GM19043 (cell line): ENCODE results near the gene ERMARD.

Experiments
- ATAC-seq: cut with Tn5 transposase; IDR thresholded peaks from one replicate; pipeline ENCODE4 v1.9.1; 2021; ENCODE audit warnings: low read depth; ENCODE audit not compliant: unreplicated experiment

The ERMARD gene

DNA sequence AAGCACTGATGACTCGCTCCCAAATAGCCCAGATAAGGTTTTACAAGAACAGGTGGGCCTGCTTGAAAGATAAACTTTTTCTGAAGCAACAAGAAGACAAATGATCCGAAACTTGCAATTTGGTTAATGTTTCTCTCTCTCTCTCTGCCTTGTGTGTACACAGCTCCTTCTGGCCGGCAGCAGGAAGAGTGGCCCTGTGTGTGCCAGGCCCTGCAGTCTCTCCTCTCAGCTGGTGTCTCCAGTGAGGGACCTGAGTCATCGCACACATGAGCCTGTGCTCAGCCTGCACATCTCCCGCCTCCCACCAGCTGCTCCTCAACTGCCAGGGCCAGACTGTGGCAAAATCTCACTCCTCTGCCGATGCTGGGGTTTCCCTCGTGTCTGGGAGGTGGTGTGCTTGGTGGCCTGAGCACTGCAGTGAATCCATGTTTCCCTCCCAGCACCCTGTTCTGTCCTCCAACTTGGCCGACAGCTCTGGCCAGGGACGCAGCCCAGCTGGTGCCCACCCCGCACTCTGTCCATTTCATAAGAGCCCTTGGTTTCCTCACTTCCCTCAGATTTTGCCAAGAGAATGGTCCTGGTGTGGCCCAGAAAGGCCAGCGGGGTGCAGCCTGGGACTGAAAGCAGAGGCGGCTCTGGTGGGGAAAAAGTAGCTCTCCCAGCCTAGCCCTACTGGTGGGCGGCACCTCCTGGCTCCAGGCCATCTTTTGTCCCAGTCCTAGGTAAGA lies 49.4 kb downstream of the ERMARD start:
- peak; percentile 44 for ATAC-seq

DNA sequence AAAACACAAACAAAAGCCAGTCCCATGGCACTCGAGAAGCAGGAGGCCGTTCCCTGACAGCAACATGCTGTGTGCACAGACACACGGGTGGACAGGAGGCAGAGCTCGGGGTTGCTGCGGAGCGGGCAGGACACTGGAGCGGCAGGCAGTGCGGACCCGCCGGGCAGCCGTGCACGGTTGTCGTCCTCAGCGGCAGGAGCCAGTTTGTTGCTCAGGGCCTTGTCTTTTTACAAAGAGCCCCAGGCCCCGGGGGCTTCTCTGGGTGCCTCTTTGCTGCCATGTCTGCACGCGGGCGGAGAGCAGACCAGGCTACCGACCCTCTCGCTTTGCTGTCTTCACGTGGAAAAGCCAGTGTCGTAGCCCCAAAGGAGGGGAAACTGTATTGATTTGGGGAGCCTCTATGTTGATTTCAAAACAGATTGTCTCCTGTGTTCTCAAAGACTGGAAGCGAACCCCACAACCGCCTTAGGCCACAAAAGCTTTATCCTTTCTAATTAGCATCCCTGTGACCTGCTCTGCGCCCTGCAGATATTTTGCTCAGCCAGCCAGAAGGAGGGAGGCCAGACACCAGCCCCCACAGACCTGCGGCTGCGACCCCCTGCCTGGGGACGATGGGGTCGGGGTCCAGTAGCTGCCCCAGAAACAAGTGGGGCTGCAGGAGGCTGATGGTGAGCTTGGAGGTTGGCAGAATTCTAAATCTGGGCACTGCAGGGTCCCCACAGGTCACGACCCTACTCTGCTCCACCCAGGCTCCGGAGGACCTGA lies 50.2 kb downstream of the ERMARD start:
- no peak for ATAC-seq

DNA sequence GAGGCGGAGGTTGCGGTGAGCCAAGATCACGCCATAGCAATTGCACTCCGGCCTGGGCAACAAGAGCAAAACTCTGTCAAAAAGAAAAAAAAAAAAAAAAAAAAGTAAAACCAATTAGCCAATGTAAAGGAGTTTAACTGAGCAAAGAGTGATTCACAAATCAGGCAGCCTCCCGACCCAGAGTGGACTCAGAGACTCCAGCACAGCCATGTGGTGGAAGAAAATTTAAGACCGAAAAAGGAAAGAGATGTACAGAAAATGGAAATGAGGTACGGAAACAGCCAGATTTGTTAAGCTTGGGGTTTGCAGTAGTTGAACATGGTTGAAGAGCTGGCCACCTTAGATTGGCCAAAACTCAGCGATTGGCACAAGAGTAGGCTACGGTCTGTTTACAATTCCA lies 51.4 kb downstream of the ERMARD start:
- ATAC-seq, result no peak

DNA sequence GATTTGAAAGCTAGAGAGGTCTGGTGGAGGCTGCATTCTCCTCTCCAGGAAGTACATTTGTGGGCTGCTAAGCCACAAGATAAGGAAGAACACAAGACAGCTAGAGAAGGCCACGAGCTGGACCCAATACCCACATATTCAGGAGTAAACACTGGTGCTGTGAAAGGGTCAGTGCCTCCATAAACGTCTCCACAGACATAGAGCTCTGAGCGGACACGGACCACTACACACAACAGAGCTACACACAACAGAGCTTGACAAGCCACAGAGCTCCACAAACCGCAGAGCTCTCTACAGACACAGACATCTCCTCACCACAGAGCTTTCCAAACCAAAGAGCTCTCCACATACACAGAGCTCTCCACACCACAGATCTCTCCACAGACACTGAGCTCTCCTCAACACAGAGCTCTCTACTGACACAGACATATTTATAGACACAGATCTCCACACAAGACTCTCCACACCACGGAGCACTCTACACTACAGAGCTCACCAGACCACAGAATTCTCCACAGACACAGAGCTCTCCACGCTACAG lies 51.9 kb downstream of the ERMARD start:
- ATAC-seq, result no peak

DNA sequence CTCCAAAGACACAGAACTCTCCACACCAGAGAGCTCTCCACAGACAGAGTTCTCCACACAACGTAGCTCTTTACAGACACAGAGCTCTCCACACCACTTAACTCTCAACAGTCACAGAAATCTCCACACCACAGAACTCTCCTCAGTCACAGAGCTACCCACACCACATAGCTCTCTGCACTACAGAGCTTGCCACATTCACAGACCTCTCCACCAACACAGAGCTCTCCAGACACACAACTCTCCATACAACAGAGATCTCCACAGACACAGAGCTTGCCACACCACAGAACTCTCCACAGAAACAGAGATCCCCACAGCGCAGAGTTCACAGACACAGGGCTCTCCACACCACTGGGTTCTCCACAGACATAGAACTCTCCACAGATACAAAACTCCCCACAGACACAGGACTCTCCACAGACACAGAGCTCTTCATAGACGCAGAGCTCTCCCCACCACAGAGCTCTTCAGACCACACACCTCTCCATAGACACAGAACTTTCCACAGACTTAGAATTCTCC lies 52.5 kb downstream of the ERMARD start:
- ATAC-seq, result no peak

DNA sequence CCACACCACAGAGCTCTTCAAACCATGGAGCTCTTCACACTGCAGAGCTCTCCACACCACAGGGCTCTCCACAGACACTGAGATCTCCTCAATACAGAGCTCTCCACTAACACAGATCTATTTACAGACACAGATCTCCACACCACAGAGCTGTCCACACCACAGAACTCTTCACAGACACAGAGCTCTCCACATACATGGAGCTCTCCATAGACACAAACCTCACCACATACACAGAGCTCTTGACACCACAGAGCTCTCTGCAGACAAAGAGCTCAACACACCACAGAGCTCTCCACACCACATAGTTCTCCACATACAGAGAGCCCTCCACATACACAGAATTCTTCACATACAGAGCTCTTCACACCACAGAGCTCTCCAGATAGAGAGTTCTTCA lies 53.0 kb downstream of the ERMARD start:
- ATAC-seq, result no peak

DNA sequence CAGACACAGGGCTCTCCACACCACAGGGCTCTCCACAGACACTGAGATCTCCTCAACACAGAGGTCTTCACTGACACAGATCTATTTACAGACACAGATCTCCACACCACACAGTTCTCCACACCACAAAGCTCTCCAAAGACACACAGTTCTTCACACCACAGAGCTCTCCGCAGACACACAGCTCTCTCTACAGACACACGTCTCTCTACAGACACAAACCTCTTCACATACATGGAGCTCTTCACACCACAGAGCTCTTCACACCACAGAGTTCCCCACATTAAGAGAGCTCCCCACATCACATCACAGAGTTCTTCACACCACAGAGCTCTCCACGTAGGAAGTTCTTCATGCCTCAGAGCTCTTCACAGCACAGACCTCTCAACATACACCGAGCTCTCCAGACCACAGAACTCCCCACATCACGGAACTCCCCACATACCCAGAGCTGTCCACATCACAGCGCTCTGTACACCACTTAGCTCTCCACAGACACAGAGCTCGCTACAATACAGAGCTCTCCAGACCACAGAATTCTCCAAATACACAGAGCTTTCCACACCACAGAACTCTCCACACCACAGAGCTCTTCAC lies 53.9 kb downstream of the ERMARD start:
- ATAC-seq, result no peak

DNA sequence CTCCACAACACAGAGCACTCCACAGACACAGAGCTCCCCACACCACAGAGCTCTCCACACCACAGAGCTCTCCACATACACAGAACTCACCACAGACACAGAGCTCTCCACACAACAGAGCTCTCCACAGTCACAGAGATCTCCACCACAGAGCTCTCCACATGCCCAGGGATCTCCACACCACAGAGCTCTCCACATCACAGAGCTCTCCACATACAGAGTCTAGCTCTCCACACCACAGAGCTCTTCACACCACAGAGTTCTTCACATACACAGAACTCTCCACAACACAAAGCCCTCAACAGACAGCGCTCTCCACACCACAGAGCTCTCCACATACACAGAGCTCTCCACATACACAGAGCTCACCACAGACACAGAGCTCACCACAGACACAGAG lies 55.3 kb downstream of the ERMARD start:
- ATAC-seq, result no peak

DNA sequence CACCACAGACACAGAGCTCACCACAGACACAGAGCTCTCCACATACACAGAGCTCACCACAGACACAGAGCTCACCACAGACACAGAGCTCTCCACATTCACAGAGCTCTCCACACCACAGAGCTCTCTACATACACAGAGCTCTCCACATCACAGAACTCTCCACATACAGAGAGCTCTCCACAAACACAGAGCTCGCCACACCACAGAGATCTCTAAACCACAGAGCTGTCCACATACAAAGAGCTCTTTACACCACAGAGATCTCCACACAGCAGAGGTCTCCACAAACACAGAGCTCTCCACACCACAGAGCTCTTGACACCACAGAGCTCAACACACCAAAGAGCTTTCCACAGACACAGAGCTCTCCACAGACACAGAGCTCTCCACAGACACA lies 55.8 kb downstream of the ERMARD start:
- ATAC-seq, result no peak

DNA sequence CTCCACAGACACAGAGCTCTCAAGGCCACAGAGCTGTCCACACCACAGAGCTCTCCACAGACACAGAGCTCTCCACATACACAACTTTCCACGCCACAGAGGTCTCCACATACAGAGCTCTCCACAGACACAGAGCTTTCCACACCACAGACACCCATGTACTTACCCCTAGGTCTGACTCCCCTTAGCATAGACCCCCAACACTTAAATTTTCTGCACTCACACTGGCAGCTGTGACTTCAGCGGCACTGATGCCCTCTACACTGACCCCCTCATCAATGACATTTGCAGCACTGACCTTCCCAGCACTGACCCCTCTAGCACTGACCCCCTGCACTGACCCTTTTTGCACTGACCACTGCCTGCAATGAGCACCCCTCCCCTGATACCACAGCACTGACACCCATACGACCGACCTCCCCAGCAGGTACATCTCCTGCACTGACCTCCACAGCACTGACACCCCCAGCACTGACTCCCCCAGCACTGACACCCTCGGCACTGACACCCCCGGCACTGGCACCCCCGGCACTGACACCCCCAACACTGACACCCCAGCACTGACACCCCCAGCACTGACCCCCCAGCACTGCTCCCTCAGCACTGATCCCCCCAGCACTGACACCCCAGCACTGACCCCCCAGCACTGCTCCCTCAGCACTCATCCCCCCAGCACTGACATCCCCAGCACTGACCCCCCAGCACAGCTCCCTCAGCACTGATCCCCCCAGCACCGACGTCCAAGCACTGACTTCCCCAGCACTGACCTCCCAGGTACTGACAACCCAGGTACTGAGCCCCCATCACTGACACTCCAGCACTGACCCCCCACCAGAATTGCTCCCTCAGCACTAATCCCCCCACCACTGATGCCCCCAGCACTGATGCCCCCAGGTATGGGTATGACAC lies 56.5 kb downstream of the ERMARD start:
- no peak for ATAC-seq

DNA sequence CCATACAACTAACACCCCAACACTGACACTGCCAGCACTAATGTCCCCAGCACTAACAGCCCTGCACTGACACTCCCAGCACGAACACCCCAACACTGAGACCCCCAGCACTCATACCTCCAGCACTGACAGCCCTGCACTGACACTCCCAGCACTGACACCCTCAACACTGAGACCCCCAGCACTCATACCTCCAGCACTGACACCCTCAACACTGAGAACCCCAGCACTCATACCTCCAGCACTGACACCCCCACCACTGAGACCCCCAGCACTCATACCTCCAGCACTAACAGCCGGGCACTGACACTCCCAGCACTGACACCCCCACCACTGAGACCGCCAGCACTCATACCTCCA lies 57.2 kb downstream of the ERMARD start:
- ATAC-seq, result no peak

DNA sequence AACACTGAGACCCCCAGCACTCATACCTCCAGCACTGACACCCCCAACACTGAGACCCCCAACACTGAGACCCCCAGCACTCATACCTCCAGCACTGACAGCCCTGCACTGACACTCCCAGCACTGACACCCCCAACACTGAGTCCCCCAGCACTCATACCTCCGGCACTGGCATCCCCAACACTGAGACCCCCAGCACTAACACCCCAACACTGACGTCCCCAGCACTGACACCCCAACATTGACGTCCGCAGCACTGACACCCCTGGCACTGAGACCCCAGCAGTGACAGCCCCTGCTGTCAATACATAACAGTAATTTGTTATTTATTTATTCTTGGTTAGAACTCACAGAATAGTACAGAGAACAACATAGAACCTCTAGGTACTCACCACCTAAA lies 58.0 kb downstream of the ERMARD start:
- no peak for ATAC-seq

DNA sequence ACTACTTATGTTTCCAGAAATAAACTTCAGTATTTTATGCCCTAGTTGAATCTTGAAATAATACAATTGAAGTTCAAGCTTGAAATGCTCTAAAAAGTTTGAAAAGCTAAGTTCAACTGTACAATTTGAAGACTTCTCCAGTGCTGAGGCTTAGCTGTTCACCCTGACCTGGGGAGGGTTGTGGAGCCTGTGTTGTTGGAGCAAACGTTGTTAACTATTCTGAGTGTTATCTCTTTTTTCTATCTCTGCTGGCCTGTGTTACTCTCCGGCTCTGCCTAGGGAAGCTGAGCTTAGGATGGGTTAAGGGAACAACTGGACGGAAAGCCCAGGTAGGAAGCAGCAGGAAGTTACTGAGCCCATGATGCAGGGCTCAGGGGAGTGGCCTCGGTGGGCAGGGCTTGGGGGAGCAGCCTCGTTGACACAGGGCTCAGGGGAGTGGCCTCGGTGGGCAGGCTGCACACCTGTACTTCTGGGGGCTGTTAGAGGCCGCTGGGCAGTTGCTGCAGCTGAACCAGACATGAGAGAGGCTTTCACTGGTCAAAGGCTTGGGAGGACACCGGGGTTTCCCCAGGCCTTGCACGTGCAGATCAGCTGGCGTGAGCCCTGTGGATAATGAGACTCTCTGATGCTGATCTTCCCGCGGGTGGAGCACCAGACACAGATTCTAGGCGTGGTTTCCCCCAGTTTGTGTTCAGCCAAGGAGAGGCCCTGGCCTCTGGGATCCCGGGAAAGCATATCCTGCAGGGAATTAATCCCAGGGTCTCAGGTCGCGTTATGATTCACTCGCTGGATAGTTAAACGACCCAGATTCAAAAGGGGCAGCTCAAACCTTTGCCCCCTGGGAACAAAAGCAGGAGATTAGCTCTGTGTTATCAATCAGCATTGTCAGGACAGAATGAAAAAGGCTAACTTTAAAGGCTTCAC lies 58.9 kb downstream of the ERMARD start:
- no peak for ATAC-seq

DNA sequence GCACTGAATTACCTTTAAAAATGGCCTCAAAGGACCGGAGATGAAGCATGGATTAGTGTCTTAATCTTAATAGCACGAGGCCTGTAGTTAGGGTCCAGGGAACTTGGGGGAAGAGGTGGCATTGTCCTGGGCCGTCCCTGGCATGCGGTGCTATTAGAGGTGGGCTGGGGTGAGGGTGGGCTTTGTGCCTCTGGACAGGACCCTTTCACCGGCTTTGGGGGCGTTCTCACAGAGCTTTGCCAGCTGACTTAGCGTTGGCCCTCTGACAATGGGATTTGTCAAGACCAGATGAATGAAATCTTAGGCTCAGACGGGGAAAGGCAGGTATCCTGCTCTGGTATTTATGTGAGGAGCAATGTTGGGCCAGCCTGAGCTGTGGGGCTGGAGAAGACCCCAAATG lies 59.6 kb downstream of the ERMARD start:
- ATAC-seq, result no peak

DNA sequence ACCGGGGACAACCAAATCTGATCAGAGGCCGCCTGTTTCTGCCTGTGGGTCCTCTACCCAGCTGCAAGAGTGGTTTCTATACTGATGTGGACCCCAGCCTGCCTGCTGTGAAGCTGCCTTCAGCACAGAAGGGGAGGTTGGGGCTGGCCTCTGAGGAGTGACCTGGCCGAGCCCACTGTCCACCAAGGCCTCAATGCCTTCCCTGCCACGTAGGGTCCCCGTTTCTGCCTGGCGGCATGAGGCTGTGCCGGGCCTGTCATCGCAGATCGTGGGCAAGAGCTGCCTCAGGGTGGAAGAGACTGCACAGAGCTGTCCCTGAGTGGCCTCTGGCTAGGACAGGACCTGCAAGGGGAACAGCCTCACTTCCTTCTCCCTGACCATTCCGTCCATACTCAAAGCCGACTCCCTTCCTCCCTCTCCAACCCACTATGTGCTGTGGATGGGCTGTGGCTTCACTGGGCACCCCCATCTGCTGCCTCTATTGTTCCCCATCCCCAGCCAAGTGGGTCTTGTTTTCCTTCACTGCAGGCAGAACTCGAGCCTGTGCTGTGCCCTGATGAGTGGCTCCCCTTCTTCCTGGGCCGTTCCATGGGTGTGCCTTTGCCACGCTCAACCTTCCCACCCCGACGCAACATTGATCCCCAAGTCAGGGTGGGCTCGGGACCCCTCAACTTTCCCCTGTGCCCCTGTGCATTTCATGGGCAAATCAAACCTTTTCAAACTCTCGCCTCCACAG lies 60.3 kb downstream of the ERMARD start:
- no peak for ATAC-seq

DNA sequence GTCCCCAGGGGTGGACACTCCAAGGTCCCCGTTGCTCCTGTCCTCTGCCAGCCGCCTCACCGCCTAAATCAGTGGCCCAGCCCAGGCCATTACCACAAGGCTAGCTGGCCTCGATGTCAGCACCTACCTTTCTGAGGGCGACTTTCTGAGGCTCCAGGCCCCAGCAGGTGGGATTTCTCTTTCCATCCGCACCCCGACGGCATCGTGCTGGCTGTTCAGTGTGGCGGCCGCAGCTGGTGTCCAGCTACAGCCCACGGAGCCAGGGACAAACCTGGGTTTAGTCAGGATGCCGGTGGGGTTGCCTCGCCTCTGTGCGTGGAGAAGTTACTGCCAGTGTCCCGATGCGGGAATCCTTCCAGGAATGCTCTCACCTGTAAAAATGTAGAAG lies 60.8 kb downstream of the ERMARD start:
- ATAC-seq, result no peak

DNA sequence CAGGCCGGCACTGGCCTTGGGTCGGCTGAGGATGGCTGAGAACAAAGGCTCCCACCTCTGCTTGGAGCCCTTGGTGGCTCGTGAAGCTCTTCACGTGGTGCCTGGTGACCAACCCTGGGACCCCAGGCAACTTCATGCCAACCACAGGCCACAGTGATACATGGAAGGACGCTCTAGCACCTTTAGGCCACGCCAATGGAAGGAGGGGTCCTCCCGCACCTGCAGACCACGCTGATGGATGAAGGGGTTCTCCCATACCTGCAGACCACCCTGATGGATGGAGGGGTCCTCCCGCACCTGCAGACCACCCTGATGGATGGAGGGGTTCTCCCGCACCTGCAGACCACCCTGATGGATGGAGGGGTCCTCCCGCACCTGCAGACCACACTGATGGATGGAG lies 62.5 kb downstream of the ERMARD start:
- ATAC-seq, result no peak

DNA sequence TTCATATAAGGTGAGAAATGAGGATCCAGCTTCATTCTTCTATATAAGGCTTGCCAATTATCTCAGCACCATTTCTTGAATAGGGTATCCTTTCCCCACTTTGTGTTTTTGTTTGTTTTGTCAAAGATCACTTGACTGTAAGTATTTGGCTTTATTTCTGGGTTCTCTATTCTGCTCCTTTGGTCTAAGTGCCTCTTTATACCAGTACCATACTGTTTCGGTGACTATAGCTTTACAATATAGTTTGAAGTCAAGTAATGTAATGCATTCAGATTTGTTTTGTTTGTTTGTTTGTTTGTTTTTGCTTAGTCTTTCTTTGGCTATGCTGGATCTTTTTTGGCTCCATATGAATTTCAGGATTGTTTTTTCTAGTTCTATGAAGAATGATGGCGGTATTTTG lies 64.6 kb downstream of the ERMARD start:
- ATAC-seq, result no peak

DNA sequence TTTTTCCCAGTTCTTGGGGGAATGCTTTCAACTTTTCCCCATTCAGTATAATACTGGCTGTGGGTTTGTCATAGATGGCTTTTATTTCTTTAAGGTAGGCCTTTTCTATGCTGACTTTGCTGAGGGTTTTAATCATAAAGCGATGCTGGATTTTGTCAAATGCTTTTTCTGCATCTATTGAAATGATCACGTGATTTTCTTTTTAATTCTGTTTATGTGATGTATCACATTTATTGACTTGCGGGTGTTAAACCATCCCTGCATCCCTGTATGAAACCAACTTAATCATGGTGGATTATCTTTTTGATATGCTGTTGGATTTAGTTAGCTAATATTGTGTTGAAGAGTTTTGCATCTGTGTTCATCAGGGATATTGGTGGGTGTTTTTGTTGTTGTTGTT lies 65.6 kb downstream of the ERMARD start:
- ATAC-seq, result no peak
